GM18909 (cell line): Measurements from ENCODE around the gene DDX31.

ENCODE experiments used
- ATAC-seq: cut with Tn5 transposase; IDR thresholded peaks from one replicate; pipeline ENCODE4 v1.9.1; 2021; ENCODE audit warnings: mild to moderate bottlenecking; ENCODE audit not compliant: unreplicated experiment, poor library complexity

Gene DDX31

GRCh38 chr9:132552041-132552440 is 117.7 kb downstream of the DDX31 start:
- no peak for ATAC-seq

DNA sequence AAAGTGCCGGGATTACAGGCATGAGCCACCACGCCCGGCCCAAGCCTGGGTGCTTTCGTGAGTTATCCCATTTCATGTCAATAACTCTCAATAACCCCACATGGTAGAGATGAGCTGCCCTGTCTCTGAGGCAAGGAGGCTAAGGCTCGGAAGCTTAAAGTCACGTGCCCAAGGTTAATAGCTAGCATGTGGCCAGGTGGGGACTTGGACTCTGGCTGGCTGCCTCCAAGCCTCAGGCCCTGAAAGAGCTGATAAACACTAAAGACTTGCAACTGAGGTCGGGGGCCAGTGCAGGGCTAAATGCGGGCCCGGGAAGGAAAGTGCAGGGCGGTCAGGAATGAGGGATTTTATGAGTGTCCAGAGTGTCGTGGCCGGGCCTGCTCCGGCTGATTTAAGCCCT is 118.2 kb downstream of the DDX31 start:
- ATAC-seq: no peak

DNA sequence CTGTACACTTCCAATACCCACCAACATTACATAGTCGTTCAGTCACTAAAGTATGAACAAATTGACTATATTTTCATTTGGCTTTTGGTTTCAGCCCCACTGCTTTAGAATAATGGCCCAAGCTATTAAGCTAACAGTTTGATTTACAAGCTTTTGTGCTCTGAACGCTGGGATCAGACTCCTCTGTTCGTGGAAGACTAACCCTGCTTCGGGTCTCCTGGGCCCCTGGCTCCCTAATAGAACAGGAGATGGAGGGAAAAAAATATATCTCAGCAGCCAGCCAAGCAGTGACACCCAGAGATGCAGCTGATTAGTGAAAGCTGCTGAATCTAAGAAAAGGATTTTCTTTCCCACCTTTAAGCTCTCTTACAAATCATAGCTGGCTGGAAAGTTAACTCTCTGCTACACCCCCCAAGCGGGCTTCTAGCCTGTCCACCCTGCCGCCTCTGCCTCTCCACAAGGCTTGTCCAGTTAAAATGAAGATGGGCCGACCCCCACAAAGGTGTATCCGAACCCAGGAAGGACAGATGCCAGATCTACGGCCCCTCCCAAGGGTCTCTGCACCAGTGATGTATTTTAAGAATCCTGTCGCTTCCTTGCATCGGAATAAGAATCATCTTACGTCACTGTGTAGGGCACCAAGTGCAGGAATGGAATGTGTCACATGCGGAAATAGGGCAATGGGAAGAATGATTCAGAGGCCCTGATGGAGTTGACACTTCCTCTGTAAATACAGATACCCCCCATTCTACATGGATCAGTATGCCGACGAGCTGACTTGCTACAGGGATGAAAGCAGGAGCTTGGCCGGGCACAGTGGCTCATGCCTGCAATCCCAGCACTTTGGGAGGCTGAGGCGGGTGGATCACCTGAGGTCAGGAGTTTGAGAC is 120.8 kb downstream of the DDX31 start:
- no peak for ATAC-seq

- ATAC-seq: no peak
Observed at GRCh38 chr9:132547976-132548730, 121.6 kb downstream of the DDX31 start.

GRCh38 chr9:132547436-132547835 is 122.3 kb downstream of the DDX31 start:
- ATAC-seq: no peak

DNA sequence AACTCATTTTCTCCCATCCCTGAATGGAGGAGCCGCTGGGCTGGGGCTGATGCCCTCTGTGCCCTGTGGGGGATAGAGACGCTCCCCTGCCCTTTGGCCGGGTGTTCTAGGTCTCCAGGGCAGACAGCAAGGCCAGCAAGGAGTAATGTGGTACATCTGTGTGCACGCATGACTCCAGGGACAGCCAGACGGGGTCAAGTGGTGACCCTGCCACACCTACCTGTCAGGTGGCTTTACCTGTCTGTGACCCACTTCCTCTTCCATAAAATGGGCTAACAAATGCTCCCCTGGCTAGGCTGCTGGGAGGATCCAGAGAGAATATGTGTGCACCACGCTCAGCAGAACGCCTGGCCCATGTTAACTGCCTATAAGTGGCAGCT is 122.7 kb downstream of the DDX31 start:
- ATAC-seq: no peak

- ATAC-seq: no peak
Observed at GRCh38 chr9:132546148-132547051, 123.4 kb downstream of the DDX31 start.

- ATAC-seq: no peak
Observed at GRCh38 chr9:132545578-132545977, 124.2 kb downstream of the DDX31 start.

- ATAC-seq: no peak
Observed at GRCh38 chr9:132543960-132544359, 125.8 kb downstream of the DDX31 start.

DNA sequence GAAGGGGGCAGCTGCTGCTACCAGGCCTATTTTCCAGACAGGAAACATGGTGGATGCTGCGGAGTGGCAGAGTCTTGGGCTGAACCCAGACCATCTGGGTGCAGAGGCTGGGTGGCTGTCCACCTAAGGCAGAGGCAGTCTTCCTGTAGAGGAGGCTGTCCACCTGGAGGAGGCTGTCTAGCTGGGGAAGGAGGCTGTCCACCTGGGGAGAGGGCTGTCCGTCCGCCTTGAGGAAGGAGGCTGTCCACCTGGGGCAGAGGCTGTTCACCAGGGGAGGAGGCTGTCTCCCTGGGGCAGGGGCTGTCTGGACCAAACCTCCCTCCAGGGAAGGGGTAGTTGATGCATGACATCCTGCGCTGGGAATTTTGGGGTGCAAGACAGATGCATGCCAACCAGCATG is 126.5 kb downstream of the DDX31 start:
- ATAC-seq: no peak
